ENCODE data around the gene GAMT.

The GAMT gene

GRCh38 chr19:1377176-1377964 is 24.0 kb downstream of the GAMT start:
- TF ChIP-seq CTCF (IDR thresholded peaks at IDR 0.05; ENCODE audit: control insufficient read depth, extremely low read depth, insufficient read depth) = no peak
- no peak for DNase-seq (ENCODE audit: low read depth)
- no peak overlapping the region for H3K4me3 ChIP-seq (ENCODE audit: low read depth, low read length)

- no peak for DNase-seq (ENCODE audit: low read depth)
- TF ChIP-seq CTCF (IDR thresholded peaks at IDR 0.05; ENCODE audit: control insufficient read depth, extremely low read depth, insufficient read depth) = no peak
- H3K4me3 ChIP-seq (ENCODE audit: low read depth, low read length) = no peak overlapping the region
Measured at GRCh38 chr19:1376415-1376805, 24.9 kb downstream of the GAMT start.

GRCh38 chr19:1374250-1374577 is 27.1 kb downstream of the GAMT start:
- DNase-seq (ENCODE audit: low read depth) = no peak
- TF ChIP-seq CTCF (IDR thresholded peaks at IDR 0.05; ENCODE audit: control insufficient read depth, extremely low read depth, insufficient read depth) = no peak
- H3K4me3 ChIP-seq (ENCODE audit: low read depth, low read length) = no peak overlapping the region

- H3K4me3 ChIP-seq (ENCODE audit: low read depth, low read length) = no peak overlapping the region
- no peak for DNase-seq (ENCODE audit: low read depth)
- TF ChIP-seq CTCF (IDR thresholded peaks at IDR 0.05; ENCODE audit: control insufficient read depth, extremely low read depth, insufficient read depth) = no peak
Measured at GRCh38 chr19:1373534-1374249, 27.6 kb downstream of the GAMT start.

DNA sequence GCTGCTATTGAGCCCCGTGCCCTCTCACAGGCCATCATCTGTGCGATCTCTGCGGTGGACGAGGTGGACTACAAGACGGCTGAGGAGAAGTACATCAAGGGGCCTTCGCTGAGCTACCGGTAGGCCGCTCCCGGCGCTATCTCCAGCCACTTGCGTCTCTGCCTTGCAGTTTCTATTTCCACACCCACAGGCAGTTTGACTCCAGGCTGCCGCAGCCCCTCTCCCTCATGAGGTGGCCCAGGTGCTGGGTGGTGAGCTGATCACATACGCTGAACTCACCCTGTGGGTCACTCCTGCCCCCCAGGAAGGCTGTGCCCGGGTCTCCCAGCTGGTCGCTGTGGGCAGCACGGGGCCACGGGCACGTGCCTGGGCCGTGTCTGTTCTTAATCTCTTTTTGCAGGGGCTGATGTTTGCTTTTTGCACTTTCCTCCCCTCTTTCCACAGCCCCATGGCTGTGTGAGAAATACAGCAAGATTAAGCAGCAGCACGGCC is 28.3 kb downstream of the GAMT start:
- no peak for DNase-seq (ENCODE audit: low read depth)
- no peak for TF ChIP-seq CTCF (IDR thresholded peaks at IDR 0.05; ENCODE audit: control insufficient read depth, extremely low read depth, insufficient read depth)
- no peak overlapping the region for H3K4me3 ChIP-seq (ENCODE audit: low read depth, low read length)

DNA sequence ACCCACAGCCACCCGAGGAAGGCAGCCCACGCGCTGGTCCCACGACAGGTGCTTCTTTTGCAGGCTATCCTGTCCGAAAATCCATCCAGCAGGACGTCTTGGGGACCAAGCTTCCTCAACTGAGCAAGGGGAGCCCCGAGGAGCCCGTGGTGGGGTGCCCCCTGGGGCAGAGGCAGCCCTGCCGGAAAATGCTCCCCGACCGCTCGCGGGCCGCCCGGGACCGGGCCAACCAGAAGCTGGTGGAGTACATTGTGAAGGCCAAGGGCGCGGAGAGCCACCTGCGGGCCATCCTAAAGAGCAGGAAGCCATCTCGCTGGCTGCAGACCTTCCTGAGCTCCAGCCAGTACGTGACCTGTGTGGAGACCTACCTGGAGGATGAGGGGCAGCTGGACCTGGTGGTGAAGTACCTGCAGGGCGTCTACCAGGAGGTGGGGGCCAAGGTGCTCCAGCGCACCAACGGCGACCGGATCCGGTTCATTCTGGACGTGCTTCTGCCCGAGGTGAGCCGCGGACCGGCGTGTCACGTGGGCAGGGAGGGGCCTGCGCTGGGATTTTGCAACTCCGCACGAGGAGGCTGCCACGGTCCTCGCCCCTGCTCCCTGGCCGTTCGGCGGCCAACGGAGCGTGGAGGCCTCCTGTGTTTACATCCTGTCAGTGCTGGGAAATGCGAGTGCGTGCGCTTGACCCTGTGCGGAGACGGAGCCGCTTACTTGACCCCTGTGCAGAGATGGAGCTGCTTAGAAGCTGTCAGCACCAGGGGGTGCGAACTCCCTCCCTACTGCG is 30.6 kb downstream of the GAMT start:
- no peak for DNase-seq (ENCODE audit: low read depth)
- no peak overlapping the region for H3K4me3 ChIP-seq (ENCODE audit: low read depth, low read length)
- no peak for TF ChIP-seq CTCF (IDR thresholded peaks at IDR 0.05; ENCODE audit: control insufficient read depth, extremely low read depth, insufficient read depth)

Measured in LNCaP clone FGC (cell line).